C4-2B (cell line): ENCODE measurements around the gene NEO1.

Source experiments
- H3K27ac ChIP-seq: fragments of 450-650 bp; 2 replicates; pipeline ENCODE4 v1.5.1; 2017
- CTCF ChIP-seq: fragments of 450-650 bp; conservative IDR thresholded peaks from 2 replicates; pipeline ENCODE4 v1.5.1; 2017; ENCODE audit warnings: mild to moderate bottlenecking
- ZFX ChIP-seq: fragments of 450-650 bp; IDR thresholded peaks from 2 replicates; pipeline ENCODE4 v1.6.1; 2017

NEO1 gene

GRCh38 chr15:73072894-73073293, 20.6 kb downstream of the NEO1 start:
- TF ChIP-seq ZFX (no peak), CTCF (no peak)
- no peak overlapping the region for H3K27ac ChIP-seq

GRCh38 chr15:73074241-73074640, 22.0 kb downstream of the NEO1 start:
- TF ChIP-seq ZFX: no peak
- TF ChIP-seq CTCF: no peak

GRCh38 chr15:73075160-73075859, 23.0 kb downstream of the NEO1 start:
- TF ChIP-seq CTCF (no peak), ZFX (no peak)
- H3K27ac ChIP-seq: no peak overlapping the region

More at GRCh38 chr15:73074241-73074640, 22.0 kb downstream of the NEO1 start:
- H3K27ac ChIP-seq: no peak overlapping the region

- H3K27ac ChIP-seq: no peak overlapping the region
- no peak for TF ChIP-seq ZFX
- no peak for TF ChIP-seq CTCF
Observed at GRCh38 chr15:73078291-73078690, 26.0 kb downstream of the NEO1 start.

- TF ChIP-seq ZFX (no peak), CTCF (no peak)
- H3K27ac ChIP-seq: no peak overlapping the region
Observed at GRCh38 chr15:73078722-73079121, 26.5 kb downstream of the NEO1 start.

- no peak for TF ChIP-seq ZFX
- H3K27ac ChIP-seq: no peak overlapping the region
Observed at GRCh38 chr15:73079565-73079964, 27.3 kb downstream of the NEO1 start.

- H3K27ac ChIP-seq: no peak overlapping the region
- TF ChIP-seq CTCF (peak; percentile 82), ZFX (no peak)
Observed at GRCh38 chr15:73081321-73081958, 29.2 kb downstream of the NEO1 start.

- TF ChIP-seq ZFX (no peak), CTCF (no peak)
- no peak overlapping the region for H3K27ac ChIP-seq
Observed at GRCh38 chr15:73082812-73083211, 30.5 kb downstream of the NEO1 start.
